Upper lobe of left lung (tissue), 4 donors: Measurements from ENCODE around the gene XRCC1.

Source experiments
- EP300 ChIP-seq, 4 donors: sonication (generic); formaldehyde crosslinking; IDR thresholded peaks; one replicate each; pipeline ENCODE4 v1.5.1; 2017; ENCODE audit warnings: antibody characterized with exemption in 4 of 4, control low read depth in 2 of 4
- POLR2A ChIP-seq, 4 donors: fragments of 450-650 bp; IDR thresholded peaks; one replicate each; pipeline ENCODE4 v1.5.1; 2016 to 2017; ENCODE audit warnings: antibody characterized with exemption in 4 of 4, mild to moderate bottlenecking in 2 of 4

DNA sequence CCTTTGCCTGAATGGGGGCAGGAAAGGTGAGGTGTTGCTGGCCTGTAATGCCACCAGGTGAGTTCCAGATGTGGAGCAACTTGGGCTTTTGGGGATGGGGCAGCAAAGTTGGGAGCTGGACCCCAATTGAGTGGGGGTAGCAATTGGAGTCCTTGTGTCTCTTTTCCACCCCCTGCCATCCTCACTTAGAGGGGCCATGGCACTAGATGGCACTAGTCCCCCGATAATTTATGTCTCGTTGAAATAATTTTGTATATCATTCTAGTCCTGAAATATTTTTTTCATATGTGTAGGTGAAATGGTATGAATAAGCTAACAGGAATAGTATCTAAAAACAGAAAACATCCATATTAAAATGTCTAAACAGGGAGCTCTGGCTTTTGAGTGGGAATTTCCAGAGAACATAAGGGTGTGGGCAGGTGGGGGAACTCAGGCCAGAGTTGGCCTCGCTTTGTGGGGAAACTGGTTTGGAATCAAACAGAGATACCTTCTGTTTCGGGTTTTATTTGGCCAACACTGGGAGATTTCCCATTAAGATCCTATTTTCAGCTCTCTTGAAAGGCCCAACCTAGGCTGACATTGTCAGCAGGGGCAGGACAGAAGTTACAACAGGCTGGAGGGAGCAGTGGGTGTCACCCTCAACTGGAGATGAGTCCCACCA lies 24.4 kb upstream of the XRCC1 start:
- no peak for TF ChIP-seq POLR2A (IDR thresholded peaks at IDR 0.05)
- no peak for TF ChIP-seq EP300 (IDR thresholded peaks at IDR 0.05)
